Spinal cord (tissue), 10 donors: ENCODE data around the gene MICAL2. TPM values are rescaled to one million over a fixed set of nuclear protein-coding genes. Genes with fewer than 3 reads are reported as not detected.

Experiments
- DNase-seq, 6 donors: peaks; one replicate each; pipeline versions ENCODE4 v3.0.0 to v3.0.0-alpha.2; 2013 to 2015; ENCODE audit warnings: low spot score in 6 of 6, low read depth in 4 of 6
- H3K27ac ChIP-seq: one replicate; pipeline ENCODE4 v1.5.1; 2013; ENCODE audit warnings: low read depth, low read length, control low read depth
- H3K27me3 ChIP-seq: one replicate; pipeline ENCODE4 v1.6.1; 2013; ENCODE audit warnings: low read length; ENCODE audit not compliant: control insufficient read depth, insufficient read depth
- H3K36me3 ChIP-seq: one replicate; pipeline ENCODE4 v1.6.1; 2013; ENCODE audit warnings: low read length; ENCODE audit not compliant: control insufficient read depth, insufficient read depth
- H3K4me1 ChIP-seq: one replicate; pipeline ENCODE4 v1.6.1; 2013; ENCODE audit warnings: low read length; ENCODE audit not compliant: control insufficient read depth, insufficient read depth
- H3K4me3 ChIP-seq: one replicate; pipeline ENCODE4 v1.5.1; 2013; ENCODE audit warnings: low read depth, low read length, control low read depth
- H3K9me3 ChIP-seq: one replicate; pipeline ENCODE4 v1.6.1; 2013; ENCODE audit warnings: low read length; ENCODE audit not compliant: control insufficient read depth, insufficient read depth
- WGBS: methylation state at CpG from one replicate; pipeline ENCODE4 v1.1.5; 2013; ENCODE audit warnings: missing lambda C conversion rate; ENCODE audit not compliant: insufficient coverage; 5-methylcytosine and 5-hydroxymethylcytosine counted together
- polyA plus RNA-seq, 2 donors: library from polyadenylated mRNA; unstranded; fragments of 120-200 nt; gene quantifications; one replicate each; pipeline ENCODE4 v1.2.1, GENCODE V29; 2013; ENCODE audit not compliant: insufficient read length in 2 of 2
- total RNA-seq, 2 donors: library from RNA; depleted of rRNA in 1 of 2; stranded (reverse); fragments of 120-200 nt in 1 of 2; fragments of >200 nt in 1 of 2; gene quantifications; one replicate each; pipeline versions ENCODE4 v1.2.3 to v1.2.4, GENCODE V29; 2013 to 2014
- donor health status: healthy.

MICAL2 gene
- total and polyA plus RNA-seq, 4 donors, result 15.8 to 57.0 (median 23.2) TPM

DNA sequence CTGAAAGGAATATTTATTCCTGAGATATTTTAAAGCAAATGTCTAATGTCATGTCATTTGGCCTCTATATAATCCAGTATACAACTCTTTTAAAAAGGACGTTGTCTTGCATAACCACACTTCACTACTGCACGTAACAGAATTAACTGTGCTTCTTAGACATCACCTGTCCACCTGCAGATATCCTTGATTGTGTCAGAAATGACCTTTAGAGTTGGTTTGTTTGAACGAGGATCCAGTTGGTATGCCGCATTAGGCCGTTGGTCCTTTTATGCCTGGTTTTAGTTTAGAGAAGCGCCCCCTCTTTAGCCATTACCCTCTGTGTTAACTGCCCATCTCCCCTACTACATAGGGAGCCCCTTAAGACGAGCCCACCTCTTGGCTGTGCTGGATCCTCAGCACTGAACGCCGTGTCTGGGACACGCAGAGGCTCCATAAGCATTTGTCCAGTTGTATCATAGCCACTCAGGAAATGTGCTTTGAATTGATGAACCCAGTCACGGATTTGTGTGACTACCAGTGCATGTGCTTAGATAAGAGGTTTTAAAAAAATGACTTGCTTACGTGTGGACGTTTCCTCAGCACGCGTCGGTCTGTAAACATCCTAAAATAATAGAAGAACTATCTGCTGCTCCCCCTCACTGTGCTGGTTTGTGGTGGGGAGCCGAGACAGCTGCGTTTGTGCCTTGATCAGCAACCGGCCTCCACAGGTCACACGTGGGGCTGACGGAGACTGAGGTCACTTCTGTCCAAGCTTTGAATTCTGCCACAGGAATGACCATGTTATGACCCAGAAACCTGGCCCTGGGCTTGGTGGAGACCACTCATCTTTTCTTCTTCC lies 4.0 kb downstream of the MICAL2 start:
- WGBS, result 68% methylated on average over 13 of the region's 21 CpGs
- Histone ChIP-seq H3K27ac (no peak overlapping the region), H3K4me3 (no peak overlapping the region)

DNA sequence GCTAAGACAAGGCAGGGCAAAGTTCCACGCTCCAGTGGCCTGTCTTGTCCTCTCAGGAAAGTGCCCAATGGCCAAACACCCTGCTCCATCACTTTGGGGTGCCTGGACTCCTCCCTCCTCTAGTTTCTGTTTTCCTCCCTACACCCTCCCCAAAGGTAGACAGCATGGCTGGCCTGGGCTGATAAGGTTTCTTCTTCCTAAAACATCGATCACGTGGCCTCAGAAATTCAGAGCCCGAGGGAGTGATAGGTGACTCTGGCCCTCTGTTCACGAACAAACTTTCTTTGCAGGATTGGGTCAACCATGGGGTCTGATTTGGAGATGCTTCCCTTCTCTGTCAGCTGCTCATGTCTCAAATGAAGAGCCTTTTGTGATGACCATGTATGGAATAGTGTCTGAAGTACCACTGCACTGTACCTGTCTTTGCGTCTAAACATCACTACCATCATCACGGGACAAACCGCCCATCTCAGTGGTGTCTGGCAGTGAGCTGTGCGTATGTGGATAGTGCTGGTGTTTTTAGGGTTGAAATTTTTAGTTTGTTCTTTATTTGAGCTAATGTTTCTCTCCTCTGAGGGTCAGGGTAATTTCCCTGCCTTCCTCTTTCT lies 6.1 kb downstream of the MICAL2 start:
- WGBS, result 94% methylated on average over 2 of the region's 9 CpGs
- H3K36me3 ChIP-seq, result no peaks in the 10 kb centered on the region
- no peak overlapping the region for H3K4me3 ChIP-seq
- peaks cover 9% of the 10 kb centered on the region for H3K4me1 ChIP-seq
- H3K9me3 ChIP-seq, result no peaks in the 10 kb centered on the region
- peaks cover 19% of the 10 kb centered on the region for H3K27me3 ChIP-seq
- no peak for DNase-seq
- H3K27ac ChIP-seq, result no peak overlapping the region

More for the DNA sequence above, 4.0 kb downstream of the MICAL2 start:
- Histone ChIP-seq H3K9me3 (no peaks in the 10 kb centered on the region), H3K27me3 (peaks cover 20% of the 10 kb centered on the region), H3K4me1 (peaks cover 18% of the 10 kb centered on the region), H3K36me3 (no peaks in the 10 kb centered on the region)
- no peak for DNase-seq

DNA sequence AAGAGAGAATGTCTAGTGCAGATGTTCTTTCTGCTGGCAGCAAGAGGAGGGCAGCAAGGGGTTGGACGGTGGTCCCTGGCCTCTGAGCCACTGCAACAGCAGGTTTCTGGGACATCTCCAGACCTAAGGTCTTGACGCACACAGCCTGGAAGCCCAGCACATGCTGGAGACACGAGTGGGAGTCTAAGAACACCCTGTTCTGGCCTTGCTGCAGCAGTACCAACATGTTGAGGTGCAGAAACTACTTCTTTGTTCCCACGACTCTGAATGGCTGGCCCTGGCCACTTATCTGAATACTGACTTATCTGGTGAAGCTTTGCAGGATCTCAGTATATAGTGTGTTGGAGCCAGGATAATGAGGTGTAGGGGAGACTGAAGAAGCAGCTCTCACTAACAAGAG lies 6.8 kb downstream of the MICAL2 start:
- Histone ChIP-seq H3K27ac (no peak overlapping the region), H3K9me3 (no peaks in the 10 kb centered on the region)
- DNase-seq, result no peak

DNA sequence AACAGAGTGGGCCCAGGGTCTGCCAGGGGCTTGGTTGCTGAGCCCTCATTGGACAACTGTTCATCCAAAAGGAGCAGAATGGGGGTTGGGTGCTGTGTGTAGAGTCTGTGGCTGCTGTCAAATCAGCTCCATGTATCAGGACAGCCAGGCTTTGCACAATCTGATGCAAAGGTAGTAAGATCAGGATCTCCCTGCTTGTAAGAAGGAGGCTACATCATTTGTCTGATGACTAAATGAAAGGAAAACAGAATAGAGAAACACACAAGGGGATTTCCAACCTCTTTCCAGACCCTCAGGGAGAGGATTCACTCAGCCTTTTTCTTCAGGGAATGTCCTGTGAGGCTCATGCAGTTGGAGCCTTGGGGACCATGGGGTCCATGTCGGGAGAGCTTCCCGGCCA lies 7.2 kb downstream of the MICAL2 start:
- H3K4me1 ChIP-seq, result peaks cover 7% of the 10 kb centered on the region

More for the DNA sequence above, 6.8 kb downstream of the MICAL2 start:
- H3K4me3 ChIP-seq, result no peak overlapping the region
- 70% methylated on average over 3 of the region's 4 CpGs for WGBS
- no peaks in the 10 kb centered on the region for H3K36me3 ChIP-seq
- H3K27me3 ChIP-seq, result peaks cover 12% of the 10 kb centered on the region
- peaks cover 7% of the 10 kb centered on the region for H3K4me1 ChIP-seq

DNA sequence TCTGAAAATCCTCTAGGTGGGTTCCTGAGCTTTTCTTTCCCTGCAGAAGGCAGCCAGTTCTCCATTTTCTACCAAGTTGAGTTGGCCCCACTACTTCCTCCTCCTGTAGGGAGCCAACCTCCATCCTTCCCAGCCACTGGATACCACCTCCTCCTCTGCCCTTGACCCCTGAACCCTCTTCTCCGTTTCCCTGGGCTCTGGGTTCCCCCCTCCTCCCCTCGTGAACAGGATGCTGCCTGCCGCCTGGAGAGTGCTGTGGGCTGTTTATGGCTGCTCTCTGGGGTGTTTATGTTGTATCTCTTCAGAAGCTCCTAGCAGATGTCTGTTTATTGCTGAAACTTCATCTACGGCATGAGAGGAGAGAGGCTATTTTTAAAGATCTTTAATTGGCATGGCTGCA lies 8.6 kb downstream of the MICAL2 start:
- Histone ChIP-seq H3K36me3 (no peaks in the 10 kb centered on the region), H3K4me3 (no peak overlapping the region), H3K27me3 (peaks cover 12% of the 10 kb centered on the region), H3K9me3 (no peaks in the 10 kb centered on the region), H3K27ac (no peak overlapping the region), H3K4me1 (peaks cover 7% of the 10 kb centered on the region)
- WGBS, result no CpG with 5 or more reads among the region's 4 CpGs
- DNase-seq, result peak in 2 of 6 donors; percentile 40 to 62

More for the DNA sequence above, 7.2 kb downstream of the MICAL2 start:
- 100% methylated on average over 1 of the region's 2 CpGs for WGBS
- Histone ChIP-seq H3K9me3 (no peaks in the 10 kb centered on the region), H3K36me3 (no peaks in the 10 kb centered on the region), H3K27me3 (peaks cover 12% of the 10 kb centered on the region), H3K4me3 (no peak overlapping the region), H3K27ac (no peak overlapping the region)
- DNase-seq, result no peak

DNA sequence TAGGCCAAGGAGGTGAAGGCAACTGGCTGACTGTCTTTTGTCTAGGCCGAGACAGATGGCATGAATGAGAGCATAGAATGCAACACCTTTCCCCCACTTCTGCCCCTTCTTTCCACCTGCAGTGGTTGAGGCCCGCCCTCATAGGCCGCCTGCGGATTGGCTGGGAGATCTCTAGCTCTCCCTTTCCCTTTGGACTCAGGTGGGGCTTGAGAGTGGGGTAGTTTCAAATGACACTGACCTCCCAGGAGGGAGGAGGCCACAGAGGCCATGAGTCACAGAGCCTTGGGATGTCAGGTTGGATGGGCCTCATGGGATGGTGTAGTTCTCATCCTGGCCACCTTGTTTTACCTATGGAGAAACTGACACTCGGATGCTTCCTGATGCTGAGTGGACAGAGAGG lies 9.1 kb downstream of the MICAL2 start:
- WGBS, result 100% methylated on average over 3 of the region's 5 CpGs
- Histone ChIP-seq H3K4me3 (no peak overlapping the region), H3K4me1 (peaks cover 11% of the 10 kb centered on the region), H3K36me3 (no peaks in the 10 kb centered on the region), H3K27me3 (peaks cover 12% of the 10 kb centered on the region), H3K27ac (no peak overlapping the region), H3K9me3 (no peaks in the 10 kb centered on the region)
- DNase-seq, result no peak

DNA sequence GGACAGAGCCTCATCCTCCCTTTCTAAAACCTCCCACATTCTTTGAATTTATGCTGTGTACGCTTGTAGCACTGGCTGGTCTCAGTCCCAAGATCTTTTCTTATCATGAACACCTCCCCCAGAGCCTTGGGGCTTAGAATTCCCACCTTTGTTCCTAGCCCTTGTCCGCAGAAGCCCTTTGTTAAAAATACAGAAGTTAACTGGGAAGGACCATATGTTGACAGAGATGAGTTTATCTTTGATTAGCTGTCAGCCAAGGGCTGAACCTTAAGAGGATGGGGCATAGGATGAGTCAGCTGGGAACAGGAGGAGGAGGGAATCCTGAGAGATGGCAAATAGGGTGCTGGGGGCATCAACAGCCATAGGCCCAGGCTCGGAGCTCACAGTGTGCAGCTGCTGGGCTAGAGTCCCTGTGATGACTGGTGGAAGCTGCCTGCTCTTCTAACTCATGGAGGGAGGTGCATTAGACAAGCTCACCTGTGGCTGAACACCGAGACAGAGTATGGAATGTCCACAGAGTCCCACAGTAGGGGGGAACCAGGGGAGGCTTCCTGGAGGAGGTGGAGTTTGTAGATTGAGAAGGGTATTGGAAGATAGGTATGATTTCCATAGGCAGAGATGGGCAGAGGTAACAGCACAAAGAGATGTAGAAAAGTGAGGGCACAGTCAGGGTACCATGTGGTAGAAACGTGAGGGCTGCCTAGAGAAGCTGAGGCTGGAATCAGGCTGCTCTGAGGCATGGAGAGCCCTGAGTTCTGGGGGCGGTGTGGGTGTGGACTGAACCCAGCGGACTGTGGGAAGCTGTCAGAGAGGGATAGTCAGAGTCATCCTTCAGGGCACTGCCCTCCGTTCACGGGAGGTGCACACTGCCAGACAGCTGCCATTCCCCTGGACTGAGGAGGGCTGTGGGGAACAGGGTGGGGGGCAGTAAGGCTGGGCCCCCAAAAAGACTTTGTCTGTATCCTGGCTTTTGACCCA lies 9.9 kb downstream of the MICAL2 start:
- Histone ChIP-seq H3K4me3 (no peak overlapping the region), H3K9me3 (no peaks in the 10 kb centered on the region), H3K27ac (no peak overlapping the region), H3K27me3 (peaks cover 8% of the 10 kb centered on the region), H3K4me1 (peaks cover 11% of the 10 kb centered on the region), H3K36me3 (no peaks in the 10 kb centered on the region)
- no peak for DNase-seq
- 76% methylated on average over 9 of the region's 9 CpGs for WGBS

DNA sequence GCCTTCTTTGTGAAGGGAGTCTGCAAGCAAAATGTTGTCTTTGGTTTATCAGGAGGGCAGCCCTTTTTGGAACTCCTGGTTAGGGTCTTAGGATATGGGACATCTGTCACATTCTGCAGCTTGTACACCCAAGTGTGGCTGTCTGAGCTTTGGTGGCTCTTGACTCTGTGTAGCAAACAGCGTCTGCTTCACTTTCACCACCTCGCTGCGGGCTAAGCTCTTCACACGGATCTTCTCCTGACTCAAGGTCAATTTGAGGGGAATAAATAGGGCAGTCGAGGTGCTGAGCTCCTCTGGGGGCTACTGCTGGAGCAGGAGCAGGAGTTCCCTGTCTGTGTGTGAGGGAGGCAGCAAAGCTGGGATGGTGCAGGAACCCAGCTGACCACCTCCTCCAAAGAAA lies 10.6 kb downstream of the MICAL2 start:
- no peak for DNase-seq
- Histone ChIP-seq H3K27ac (no peak overlapping the region), H3K4me3 (no peak overlapping the region), H3K4me1 (peaks cover 11% of the 10 kb centered on the region), H3K27me3 (peaks cover 8% of the 10 kb centered on the region), H3K36me3 (no peaks in the 10 kb centered on the region), H3K9me3 (no peaks in the 10 kb centered on the region)
- WGBS, result 54% methylated on average over 3 of the region's 5 CpGs

DNA sequence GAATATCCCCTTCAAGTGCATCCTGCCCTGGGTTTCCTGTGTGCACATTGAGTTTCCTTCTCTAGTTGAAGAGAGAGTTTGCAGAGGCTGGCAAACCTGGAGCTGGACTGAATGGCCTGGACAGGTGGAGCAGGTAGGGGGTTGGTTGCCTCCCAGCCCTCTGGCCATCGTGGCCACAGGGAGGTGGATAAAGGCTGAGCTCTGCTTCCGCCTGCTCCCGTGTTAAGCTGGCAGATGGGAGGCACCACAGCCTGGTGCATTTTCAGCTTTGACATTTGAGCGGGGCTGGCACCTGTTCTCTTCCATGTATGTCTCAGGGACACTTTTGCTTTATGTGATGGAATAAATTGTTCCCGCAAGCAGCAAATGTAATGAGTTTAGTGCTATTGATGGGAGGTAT lies 11.1 kb downstream of the MICAL2 start:
- WGBS, result 69% methylated on average over 4 of the region's 5 CpGs
- H3K36me3 ChIP-seq, result no peaks in the 10 kb centered on the region
- H3K27ac ChIP-seq, result no peak overlapping the region
- peak in 2 of 6 donors; percentile 24 to 37 for DNase-seq
- peaks cover 8% of the 10 kb centered on the region for H3K27me3 ChIP-seq
- no peaks in the 10 kb centered on the region for H3K9me3 ChIP-seq
- H3K4me1 ChIP-seq, result peaks cover 11% of the 10 kb centered on the region
- no peak overlapping the region for H3K4me3 ChIP-seq
